DOHH2 (cell line): Measurements from ENCODE around the gene SIPA1L3.

Experiments used
- CTCF ChIP-seq: fragments of 200-600 bp; sonication (generic); IDR thresholded peaks from one replicate; pipeline ENCODE4 v1.5.1; 2014; ENCODE audit warnings: antibody characterized with exemption, mild to moderate bottlenecking, low read depth, low read length; ENCODE audit not compliant: poor library complexity, severe bottlenecking
- EZH2phosphoT487 ChIP-seq: fragments of 200-600 bp; sonication (generic); IDR thresholded peaks from 2 replicates; pipeline ENCODE4 v1.6.1; 2017; ENCODE audit warnings: borderline replicate concordance, mild to moderate bottlenecking, antibody characterized with exemption, low read length, moderate library complexity, mixed read lengths

GRCh38 chr19:37930416-37930815, 23.4 kb downstream of the SIPA1L3 start:
- TF ChIP-seq CTCF, result no peak
- no peak for TF ChIP-seq EZH2phosphoT487
